Caco-2 (cell line): ENCODE measurements around the gene MYG1. TPM values are rescaled to one million over a fixed set of nuclear protein-coding genes. Genes with fewer than 3 reads are reported as not detected.

ENCODE experiments used
- BruUV-seq: library from RNA; stranded (reverse); fragments of 400-500 nt; replicated peaks from 2 replicates; lab custom pipeline; 2021; lab: Mats Ljungman, UMichigan
- CTCF ChIA-PET: fragments of 300-600 bp; sonication (Branson Sonifier 250); formaldehyde crosslinking; loops from one replicate; lab custom pipeline; 2022; ENCODE audit warnings: antibody characterized with exemption; lab: Charles Lee
- POLR2A ChIA-PET: fragments of 300-600 bp; sonication (Branson Sonifier 250); formaldehyde crosslinking; loops from one replicate; lab custom pipeline; 2022; ENCODE audit warnings: antibody characterized with exemption; lab: Charles Lee
- DNase-seq, 2 experiments: peaks; one replicate each; pipeline versions ENCODE4 v3.0.0 to v3.0.0-alpha.2; 2020 to 2022
- H3K27me3 ChIP-seq: replicated peaks from 2 replicates; pipeline ENCODE4 v1.6.0; 2011; ENCODE audit warnings: low read length; ENCODE audit not compliant: control insufficient read depth, insufficient read depth
- H3K36me3 ChIP-seq: 2 replicates; pipeline ENCODE4 v1.5.1; 2011; ENCODE audit warnings: low read length; ENCODE audit not compliant: control insufficient read depth, insufficient read depth
- H3K4me1 ChIP-seq: fragments of 250-450 bp; sonication (Bioruptor Pico); 2 replicates; pipeline ENCODE4 v1.5.1; 2020; ENCODE audit warnings: mild to moderate bottlenecking
- H3K4me3 ChIP-seq: 2 replicates; pipeline ENCODE4 v1.5.1; 2011; ENCODE audit warnings: low read depth, mild to moderate bottlenecking, control low read depth, low read length
- H3K9me3 ChIP-seq: fragments of 250-450 bp; sonication (Bioruptor Pico); 2 replicates; pipeline ENCODE4 v1.5.1; 2020; ENCODE audit warnings: mild to moderate bottlenecking, moderate library complexity
- H3K27ac Mint-ChIP-seq: one replicate; pipeline ENCODE4 v1.8.0; 2022; ENCODE audit warnings: mixed read lengths; ENCODE audit not compliant: unreplicated experiment
- H3K27me3 Mint-ChIP-seq: one replicate; pipeline ENCODE4 v1.8.0; 2022; ENCODE audit warnings: mixed read lengths; ENCODE audit not compliant: insufficient read depth, unreplicated experiment
- H3K36me3 Mint-ChIP-seq: one replicate; pipeline ENCODE4 v1.8.0; 2022; ENCODE audit warnings: mild to moderate bottlenecking, mixed read lengths; ENCODE audit not compliant: insufficient read depth, unreplicated experiment
- H3K4me1 Mint-ChIP-seq: one replicate; pipeline ENCODE4 v1.8.0; 2022; ENCODE audit warnings: low read depth, mixed read lengths; ENCODE audit not compliant: unreplicated experiment
- H3K4me3 Mint-ChIP-seq: one replicate; pipeline ENCODE4 v1.8.0; 2022; ENCODE audit warnings: mild to moderate bottlenecking, moderate library complexity, mixed read lengths; ENCODE audit not compliant: unreplicated experiment
- H3K9me3 Mint-ChIP-seq: one replicate; pipeline ENCODE4 v1.8.0; 2022; ENCODE audit warnings: mixed read lengths; ENCODE audit not compliant: unreplicated experiment
- CTCF ChIP-seq, 2 experiments: fragments of 200-600 bp in 1 of 2; IDR thresholded peaks; 1 replicate in 1 of 2; 2 replicates in 1 of 2; pipeline versions ENCODE4 v1.5.1 to v1.8.0; 2011 to 2022; ENCODE audit warnings: antibody characterized with exemption in 1 of 2, control low read depth in 1 of 2, inconsistent platforms in 1 of 2, low read depth in 1 of 2, low read length in 1 of 2, mild to moderate bottlenecking in 1 of 2, moderate library complexity in 1 of 2; ENCODE audit not compliant: insufficient read depth in 1 of 2, severe bottlenecking in 1 of 2, unreplicated experiment in 1 of 2
- intact Hi-C: fragments of 100-400 bp; cut with micrococcal nuclease; formaldehyde crosslinking; loops from one replicate; pipeline ENCODE4 v1.10.0; 2022; ENCODE audit not compliant: unreplicated experiment
- total RNA-seq: library from RNA; stranded (reverse); gene quantifications from 2 replicates; pipeline ENCODE4 v1.2.3, GENCODE V29; 2022

Gene MYG1
- total RNA-seq, 1 experiment from 2014 or later, result 59.8 TPM

GRCh38 chr12:53298164-53298563 is 1.3 kb upstream of the MYG1 start:
- no TSS peak for BruUV-seq
- peaks cover 48% of the 10 kb centered on the region for H3K36me3 Mint-ChIP-seq
- peak overlapping the region; percentile 41 for H3K27ac Mint-ChIP-seq
- H3K36me3 ChIP-seq, result peaks cover 2% of the 10 kb centered on the region
- no peaks in the 10 kb centered on the region for H3K9me3 Mint-ChIP-seq
- intact Hi-C loops, result no loop called here
- H3K4me1 Mint-ChIP-seq, result peaks cover 25% of the 10 kb centered on the region
- H3K9me3 ChIP-seq, result no peaks in the 10 kb centered on the region
- DNase-seq, result no peak
- H3K4me3 ChIP-seq, result no peak overlapping the region
- no peak for TF ChIP-seq CTCF (IDR thresholded peaks at IDR 0.05; ENCODE audit: insufficient read depth in 1 of 2, low read depth in 1 of 2, low read length in 1 of 2, severe bottlenecking in 1 of 2, unreplicated experiment in 1 of 2)
- CTCF ChIA-PET, result interaction anchor here (0.6 kb wide), 1 partner anchor 14 kb away, joined by 3 read pairs; no protein-coding TSS in a partner anchor
- H3K27me3 ChIP-seq, result no peaks in the 10 kb centered on the region
- H3K27me3 Mint-ChIP-seq, result no peaks in the 10 kb centered on the region
- H3K4me3 Mint-ChIP-seq, result peak overlapping the region; percentile 30
- H3K4me1 ChIP-seq, result peaks cover 18% of the 10 kb centered on the region
- POLR2A ChIA-PET, result no interaction called here

DNA sequence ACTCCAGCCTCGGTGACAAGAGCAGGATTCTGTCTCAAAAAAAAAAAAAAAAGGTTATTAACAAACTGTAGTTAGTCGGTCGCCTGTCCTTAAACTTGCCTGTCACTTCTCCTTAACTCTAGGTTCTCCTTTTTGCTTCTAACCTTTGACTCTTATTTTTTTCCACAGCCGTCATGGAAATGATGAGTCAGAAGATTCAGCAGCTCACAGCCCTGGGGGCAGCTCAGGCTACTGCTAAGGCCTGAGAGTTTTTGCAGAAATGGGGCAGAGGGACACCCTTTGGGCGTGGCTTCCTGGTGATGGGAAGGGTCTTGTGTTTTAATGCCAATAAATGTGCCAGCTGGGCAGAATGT is 418 bp upstream of the MYG1 start:
- Histone ChIP-seq H3K4me3 (peak overlapping the region; percentile 64), H3K4me1 (peaks cover 18% of the 10 kb centered on the region), H3K9me3 (no peaks in the 10 kb centered on the region), H3K36me3 (peaks cover 2% of the 10 kb centered on the region), H3K27me3 (no peaks in the 10 kb centered on the region)
- Mint-ChIP-seq H3K27ac (peak overlapping the region; percentile 69), H3K9me3 (no peaks in the 10 kb centered on the region), H3K4me1 (peaks cover 25% of the 10 kb centered on the region), H3K4me3 (peak overlapping the region; percentile 81), H3K36me3 (peaks cover 48% of the 10 kb centered on the region), H3K27me3 (no peaks in the 10 kb centered on the region)
- POLR2A ChIA-PET, result interaction anchor here (1.0 to 1.4 kb wide), 3 partner anchors 22 to 202 kb away, joined by 4 to 10 read pairs (median 5); partner anchors contain the start of genes AAAS, SP1 and TARBP2
- TF ChIP-seq CTCF (IDR thresholded peaks at IDR 0.05; ENCODE audit: insufficient read depth in 1 of 2, low read depth in 1 of 2, low read length in 1 of 2, severe bottlenecking in 1 of 2, unreplicated experiment in 1 of 2), result no peak
- no TSS peak for BruUV-seq
- intact Hi-C loops, result loop anchor here (1.0 kb wide), 1 partner anchor 22 kb away; the partner anchor contains the start of gene AAAS
- peak; percentile 50 to 61 for DNase-seq
- CTCF ChIA-PET, result interaction anchor here (0.7 to 1.6 kb wide), 4 partner anchors 22 to 85 kb away, joined by 3 to 23 read pairs (median 5); partner anchors contain the start of gene AAAS

GRCh38 chr12:53300187-53300586 is 692 bp downstream of the MYG1 start:
- intact Hi-C loops, result no loop called here
- no peaks in the 10 kb centered on the region for H3K27me3 ChIP-seq
- ChIA-PET CTCF (interaction anchor here (1.0 to 1.6 kb wide), 3 partner anchors 21 to 86 kb away, joined by 3 to 23 read pairs (median 6); partner anchors contain the start of gene AAAS), POLR2A (interaction anchor here (1.0 to 1.4 kb wide), 3 partner anchors 21 to 201 kb away, joined by 4 to 10 read pairs (median 5); partner anchors contain the start of genes AAAS, SP1 and TARBP2)
- Mint-ChIP-seq H3K4me3 (peak overlapping the region; percentile 81), H3K27ac (peak overlapping the region; percentile 69), H3K27me3 (no peaks in the 10 kb centered on the region), H3K9me3 (no peaks in the 10 kb centered on the region), H3K4me1 (peaks cover 25% of the 10 kb centered on the region), H3K36me3 (peaks cover 48% of the 10 kb centered on the region)
- TF ChIP-seq CTCF (IDR thresholded peaks at IDR 0.05; ENCODE audit: insufficient read depth in 1 of 2, low read depth in 1 of 2, low read length in 1 of 2, severe bottlenecking in 1 of 2, unreplicated experiment in 1 of 2), result no peak
- no peaks in the 10 kb centered on the region for H3K9me3 ChIP-seq
- peak overlapping the region; percentile 64 for H3K4me3 ChIP-seq
- peaks cover 18% of the 10 kb centered on the region for H3K4me1 ChIP-seq
- no peak for DNase-seq
- peaks cover 2% of the 10 kb centered on the region for H3K36me3 ChIP-seq
- BruUV-seq, result no TSS peak
